Activated B cell treated with CpG ODN at 0.5 μM for 24 hours (primary cell): Measurements from ENCODE around the gene HK1. TPM values are rescaled to one million over a fixed set of nuclear protein-coding genes. Genes with fewer than 3 reads are reported as not detected.
"Not testable (repeated sequence)": the region's sequence is repeated elsewhere in the genome, so short reads cannot be mapped to it uniquely, and the experiment has no call there.

ENCODE experiments used
- ATAC-seq: fragments of 200-7000 bp; cut with Tn5 transposase; one replicate; pipeline ENCODE4 v1.10.0; 2021; ENCODE audit warnings: low read depth, mild to moderate bottlenecking, moderate library complexity
- CTCF ChIA-PET: fragments of 350-600 bp; sonication (Branson Sonifier 250); formaldehyde crosslinking; loops from one replicate; lab custom pipeline; 2021; ENCODE audit warnings: antibody characterized with exemption; lab: Charles Lee
- POLR2A ChIA-PET: fragments of 350-600 bp; sonication (Branson Sonifier 250); formaldehyde crosslinking; loops from one replicate; lab custom pipeline; 2021; ENCODE audit warnings: antibody characterized with exemption; lab: Charles Lee
- DNase-seq: peaks from one replicate; pipeline ENCODE4 v3.0.0; 2022
- H3K27ac Mint-ChIP-seq: one replicate; pipeline ENCODE4 v1.8.0; 2020; ENCODE audit warnings: mixed read lengths
- H3K27me3 Mint-ChIP-seq: one replicate; pipeline ENCODE4 v1.8.0; 2021; ENCODE audit warnings: mixed read lengths
- H3K36me3 Mint-ChIP-seq: one replicate; pipeline ENCODE4 v1.8.0; 2021; ENCODE audit warnings: low read depth, mixed read lengths
- H3K4me1 Mint-ChIP-seq: one replicate; pipeline ENCODE4 v1.8.0; 2021; ENCODE audit warnings: mixed read lengths
- H3K4me3 Mint-ChIP-seq: one replicate; pipeline ENCODE4 v1.8.0; 2020; ENCODE audit warnings: mild to moderate bottlenecking, mixed read lengths
- H3K9me3 Mint-ChIP-seq: one replicate; pipeline ENCODE4 v1.8.0; 2020; ENCODE audit warnings: mixed read lengths
- intact Hi-C: fragments of 100-400 bp; cut with micrococcal nuclease; formaldehyde crosslinking; loops from one replicate; pipeline ENCODE4 v1.15.1; 2024
- total RNA-seq: library from RNA; stranded (reverse); gene quantifications from 2 replicates; pipeline ENCODE4 v1.2.3, GENCODE V29; 2022
- TF ChIP-seq, protein P1 (sequence below): fragments of 200-600 bp; IDR thresholded peaks from one replicate; pipeline ENCODE4 v1.8.0; 2022; ENCODE audit warnings: antibody characterized with exemption, mild to moderate bottlenecking

Gene HK1
- total RNA-seq, 1 donor from 2014 or later = 47.2 TPM

DNA sequence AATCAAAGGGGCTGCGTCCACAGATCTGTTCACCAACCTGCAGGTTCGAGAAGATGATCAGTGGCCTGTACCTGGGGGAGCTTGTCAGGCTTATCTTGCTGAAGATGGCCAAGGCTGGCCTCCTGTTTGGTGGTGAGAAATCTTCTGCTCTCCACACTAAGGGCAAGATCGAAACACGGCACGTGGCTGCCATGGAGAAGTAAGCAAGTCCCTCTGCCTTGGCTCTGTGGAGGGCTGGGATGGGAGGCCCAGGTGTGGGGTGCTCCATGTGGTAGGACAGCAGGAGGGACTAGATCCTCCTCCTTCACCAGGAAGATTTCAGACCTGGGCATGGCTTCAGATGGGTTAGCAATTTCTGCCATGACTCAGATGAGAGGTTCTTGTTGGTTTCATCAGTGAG, 32.3 kb upstream of the HK1 start:
- Mint-ChIP-seq H3K9me3 (no peaks in the 10 kb centered on the region), H3K4me1 (no peaks in the 10 kb centered on the region), H3K36me3 (no peaks in the 10 kb centered on the region), H3K4me3 (no peak overlapping the region), H3K27me3 (no peaks in the 10 kb centered on the region), H3K27ac (no peak overlapping the region)
- intact Hi-C loops = no loop called here
- TF ChIP-seq, protein P1, sequence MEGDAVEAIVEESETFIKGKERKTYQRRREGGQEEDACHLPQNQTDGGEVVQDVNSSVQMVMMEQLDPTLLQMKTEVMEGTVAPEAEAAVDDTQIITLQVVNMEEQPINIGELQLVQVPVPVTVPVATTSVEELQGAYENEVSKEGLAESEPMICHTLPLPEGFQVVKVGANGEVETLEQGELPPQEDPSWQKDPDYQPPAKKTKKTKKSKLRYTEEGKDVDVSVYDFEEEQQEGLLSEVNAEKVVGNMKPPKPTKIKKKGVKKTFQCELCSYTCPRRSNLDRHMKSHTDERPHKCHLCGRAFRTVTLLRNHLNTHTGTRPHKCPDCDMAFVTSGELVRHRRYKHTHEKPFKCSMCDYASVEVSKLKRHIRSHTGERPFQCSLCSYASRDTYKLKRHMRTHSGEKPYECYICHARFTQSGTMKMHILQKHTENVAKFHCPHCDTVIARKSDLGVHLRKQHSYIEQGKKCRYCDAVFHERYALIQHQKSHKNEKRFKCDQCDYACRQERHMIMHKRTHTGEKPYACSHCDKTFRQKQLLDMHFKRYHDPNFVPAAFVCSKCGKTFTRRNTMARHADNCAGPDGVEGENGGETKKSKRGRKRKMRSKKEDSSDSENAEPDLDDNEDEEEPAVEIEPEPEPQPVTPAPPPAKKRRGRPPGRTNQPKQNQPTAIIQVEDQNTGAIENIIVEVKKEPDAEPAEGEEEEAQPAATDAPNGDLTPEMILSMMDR = no peak
- CTCF ChIA-PET = no interaction called here
- ATAC-seq (no peak), DNase-seq (no peak)
- POLR2A ChIA-PET = no interaction called here

DNA sequence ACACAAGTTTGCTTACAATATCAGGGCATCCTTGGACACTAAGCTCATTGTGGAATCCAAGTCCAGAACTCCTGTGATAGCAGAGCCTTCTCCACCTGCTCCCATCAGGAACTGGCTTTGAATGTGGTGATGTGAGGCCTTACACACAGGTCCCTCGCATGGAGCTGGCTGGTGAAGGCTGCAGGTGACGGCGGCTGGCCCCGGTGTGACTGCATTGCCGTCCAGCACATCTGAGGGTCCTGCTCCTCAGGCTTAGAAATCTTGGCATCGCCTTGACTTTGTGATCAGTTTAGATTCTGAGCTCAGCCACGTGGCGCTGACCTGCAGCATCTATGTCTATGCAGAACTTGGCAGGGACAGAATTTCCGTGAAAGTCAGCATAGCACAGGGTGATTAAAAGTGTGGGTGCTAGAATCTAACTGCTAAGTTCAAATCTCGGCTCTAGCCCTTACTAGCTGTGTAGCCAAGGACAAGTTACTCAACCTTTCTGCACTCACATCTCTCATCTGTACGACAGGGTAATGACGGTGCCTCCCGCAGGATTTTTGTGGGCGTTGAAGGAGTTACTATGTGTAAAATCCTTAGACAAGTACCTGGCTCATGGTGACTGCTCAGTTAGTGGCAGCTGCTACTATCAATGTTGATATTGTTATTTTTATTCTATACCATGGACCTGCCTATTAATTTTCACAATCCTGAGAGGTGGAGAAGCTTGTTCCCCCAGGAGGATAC, 31.5 kb upstream of the HK1 start:
- ChIA-PET CTCF (no interaction called here), POLR2A (no interaction called here)
- Mint-ChIP-seq H3K4me3 (no peak overlapping the region), H3K9me3 (no peaks in the 10 kb centered on the region), H3K4me1 (no peaks in the 10 kb centered on the region), H3K27ac (no peak overlapping the region), H3K27me3 (no peaks in the 10 kb centered on the region), H3K36me3 (no peaks in the 10 kb centered on the region)
- no peak for DNase-seq
- intact Hi-C loops = no loop called here
- TF ChIP-seq, protein P1 = no peak
- ATAC-seq = no peak

DNA sequence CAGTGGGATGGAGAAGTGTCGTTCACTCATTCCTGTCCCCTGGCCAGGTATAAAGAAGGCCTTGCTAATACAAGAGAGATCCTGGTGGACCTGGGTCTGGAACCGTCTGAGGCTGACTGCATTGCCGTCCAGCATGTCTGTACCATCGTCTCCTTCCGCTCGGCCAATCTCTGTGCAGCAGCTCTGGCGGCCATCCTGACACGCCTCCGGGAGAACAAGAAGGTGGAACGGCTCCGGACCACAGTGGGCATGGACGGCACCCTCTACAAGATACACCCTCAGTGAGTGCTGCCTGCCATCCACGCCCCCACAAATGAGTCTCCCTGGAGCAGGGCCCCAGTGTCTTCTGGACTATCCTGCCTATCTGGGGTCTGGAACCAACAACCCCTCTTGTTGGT, 31.0 kb upstream of the HK1 start:
- no peak for DNase-seq
- Mint-ChIP-seq H3K27ac (no peak overlapping the region), H3K4me3 (no peak overlapping the region), H3K36me3 (no peaks in the 10 kb centered on the region), H3K4me1 (no peaks in the 10 kb centered on the region), H3K9me3 (no peaks in the 10 kb centered on the region), H3K27me3 (no peaks in the 10 kb centered on the region)
- POLR2A ChIA-PET = no interaction called here
- intact Hi-C loops = no loop called here
- TF ChIP-seq, protein P1 = no peak
- CTCF ChIA-PET = no interaction called here
- no peak for ATAC-seq

DNA sequence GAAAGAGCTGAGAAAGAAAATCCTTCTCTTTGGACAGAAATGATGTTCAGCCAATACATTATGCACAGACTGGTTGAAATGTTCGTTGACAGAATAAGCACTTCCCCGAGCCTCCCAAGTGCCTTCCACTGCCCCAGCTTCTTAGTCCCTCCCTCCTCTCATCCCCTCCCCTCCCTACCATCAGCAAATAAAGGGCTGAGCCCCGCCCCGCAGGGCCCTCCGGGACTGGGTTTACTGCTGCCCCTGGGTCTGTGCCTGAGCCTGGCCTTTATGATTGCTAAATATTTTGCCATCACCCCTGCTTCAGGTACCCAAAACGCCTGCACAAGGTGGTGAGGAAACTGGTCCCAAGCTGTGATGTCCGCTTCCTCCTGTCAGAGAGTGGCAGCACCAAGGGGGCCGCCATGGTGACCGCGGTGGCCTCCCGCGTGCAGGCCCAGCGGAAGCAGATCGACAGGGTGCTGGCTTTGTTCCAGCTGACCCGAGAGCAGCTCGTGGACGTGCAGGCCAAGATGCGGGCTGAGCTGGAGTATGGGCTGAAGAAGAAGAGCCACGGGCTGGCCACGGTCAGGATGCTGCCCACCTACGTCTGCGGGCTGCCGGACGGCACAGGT, 30.1 kb upstream of the HK1 start:
- no peak for ATAC-seq
- CTCF ChIA-PET = no interaction called here
- DNase-seq = no peak
- POLR2A ChIA-PET = no interaction called here
- Mint-ChIP-seq H3K4me3 (no peak overlapping the region), H3K36me3 (no peaks in the 10 kb centered on the region), H3K27ac (no peak overlapping the region), H3K4me1 (no peaks in the 10 kb centered on the region), H3K9me3 (no peaks in the 10 kb centered on the region), H3K27me3 (no peaks in the 10 kb centered on the region)
- TF ChIP-seq, protein P1 = no peak
- intact Hi-C loops = no loop called here

DNA sequence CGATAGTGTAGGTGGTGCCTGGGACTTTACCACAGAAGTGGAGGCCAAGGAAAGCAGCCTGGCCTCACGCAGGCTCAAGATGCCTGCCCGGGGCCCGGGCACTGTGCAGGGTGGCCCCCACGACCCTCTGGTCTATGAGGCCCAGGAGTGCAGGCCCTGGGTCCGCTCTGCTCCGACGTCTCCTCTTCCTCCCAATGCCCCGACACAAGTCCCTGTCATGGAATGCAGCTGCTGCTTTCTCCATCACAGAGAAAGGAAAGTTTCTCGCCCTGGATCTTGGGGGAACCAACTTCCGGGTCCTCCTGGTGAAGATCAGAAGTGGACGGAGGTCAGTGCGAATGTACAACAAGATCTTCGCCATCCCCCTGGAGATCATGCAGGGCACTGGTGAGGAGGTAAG, 28.3 kb upstream of the HK1 start:
- Mint-ChIP-seq H3K9me3 (no peaks in the 10 kb centered on the region), H3K4me1 (no peaks in the 10 kb centered on the region), H3K4me3 (no peak overlapping the region), H3K27ac (no peak overlapping the region), H3K27me3 (no peaks in the 10 kb centered on the region), H3K36me3 (no peaks in the 10 kb centered on the region)
- POLR2A ChIA-PET = no interaction called here
- ATAC-seq = no peak
- TF ChIP-seq, protein P1 = no peak
- DNase-seq = no peak
- CTCF ChIA-PET = no interaction called here
- intact Hi-C loops = no loop called here

DNA sequence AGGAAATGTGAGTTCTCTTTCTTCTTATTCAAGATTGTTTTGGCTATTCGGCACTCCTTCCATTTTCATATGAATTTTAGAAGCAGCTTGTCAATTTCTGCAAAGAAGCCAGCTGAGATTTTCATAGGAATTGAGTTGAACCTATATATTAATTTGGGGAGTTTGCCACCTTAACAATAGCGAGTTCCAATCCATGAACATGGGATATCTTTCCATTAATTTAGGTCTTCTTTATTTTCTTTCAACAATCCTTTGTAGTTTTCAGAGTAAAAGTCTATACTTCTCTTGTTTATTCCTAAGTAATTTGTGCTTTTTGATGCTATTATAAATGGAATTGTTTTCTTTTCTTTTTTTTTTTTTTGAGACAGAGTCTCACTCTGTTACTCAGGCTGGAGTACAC, 26.9 kb upstream of the HK1 start:
- POLR2A ChIA-PET, H3K36me3 Mint-ChIP-seq, CTCF ChIA-PET, H3K9me3 Mint-ChIP-seq, H3K4me3 Mint-ChIP-seq, ATAC-seq, intact Hi-C loops, H3K27ac Mint-ChIP-seq, H3K27me3 Mint-ChIP-seq, H3K4me1 Mint-ChIP-seq, DNase-seq: not testable (repeated sequence)
